ENCODE measurements around the gene MACROD2.

The MACROD2 gene

GRCh38 chr20:15656124-15656523 is 1660.8 kb downstream of the MACROD2 start:
- no peak for DNase-seq (ENCODE audit: low spot score)
- TF ChIP-seq, protein P1, sequence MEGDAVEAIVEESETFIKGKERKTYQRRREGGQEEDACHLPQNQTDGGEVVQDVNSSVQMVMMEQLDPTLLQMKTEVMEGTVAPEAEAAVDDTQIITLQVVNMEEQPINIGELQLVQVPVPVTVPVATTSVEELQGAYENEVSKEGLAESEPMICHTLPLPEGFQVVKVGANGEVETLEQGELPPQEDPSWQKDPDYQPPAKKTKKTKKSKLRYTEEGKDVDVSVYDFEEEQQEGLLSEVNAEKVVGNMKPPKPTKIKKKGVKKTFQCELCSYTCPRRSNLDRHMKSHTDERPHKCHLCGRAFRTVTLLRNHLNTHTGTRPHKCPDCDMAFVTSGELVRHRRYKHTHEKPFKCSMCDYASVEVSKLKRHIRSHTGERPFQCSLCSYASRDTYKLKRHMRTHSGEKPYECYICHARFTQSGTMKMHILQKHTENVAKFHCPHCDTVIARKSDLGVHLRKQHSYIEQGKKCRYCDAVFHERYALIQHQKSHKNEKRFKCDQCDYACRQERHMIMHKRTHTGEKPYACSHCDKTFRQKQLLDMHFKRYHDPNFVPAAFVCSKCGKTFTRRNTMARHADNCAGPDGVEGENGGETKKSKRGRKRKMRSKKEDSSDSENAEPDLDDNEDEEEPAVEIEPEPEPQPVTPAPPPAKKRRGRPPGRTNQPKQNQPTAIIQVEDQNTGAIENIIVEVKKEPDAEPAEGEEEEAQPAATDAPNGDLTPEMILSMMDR (IDR thresholded peaks at IDR 0.05; ENCODE audit: borderline replicate concordance, control extremely low read depth, extremely low read depth, insufficient read depth, missing control alignments): no peak
- in situ Hi-C loops (cut with MboI; ENCODE audit: low sequenced_read_pairs, unreplicated experiment): loop anchor here (25.0 kb wide), 2 partner anchors 394 to 1319 kb away; partner anchors contain the start of gene FLRT3

DNA sequence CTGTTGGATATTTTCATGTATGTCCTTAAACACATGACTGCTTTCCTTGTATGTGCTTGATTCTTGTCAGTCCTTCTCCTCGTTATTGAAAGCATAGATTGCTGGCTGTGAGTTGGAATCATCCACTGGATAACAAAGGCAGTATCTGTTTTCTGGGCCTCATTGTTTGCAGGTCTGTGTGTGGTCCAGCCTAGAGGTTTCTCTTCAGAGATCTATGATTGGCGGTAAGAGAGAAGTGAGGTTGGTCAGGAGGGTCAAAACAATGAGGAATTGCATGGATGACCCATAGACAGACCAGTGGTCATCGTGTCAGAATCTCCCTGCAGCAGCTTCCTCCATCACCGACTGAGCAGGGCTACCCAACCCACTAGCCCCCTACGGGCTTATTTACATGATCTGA is 1663.0 kb downstream of the MACROD2 start:
- DNase-seq (ENCODE audit: low spot score): no peak
- in situ Hi-C loops (cut with MboI; ENCODE audit: low sequenced_read_pairs, unreplicated experiment): loop anchor here (25.0 kb wide), 2 partner anchors 396 to 1321 kb away; partner anchors contain the start of gene FLRT3
- TF ChIP-seq, protein P1 (IDR thresholded peaks at IDR 0.05; ENCODE audit: borderline replicate concordance, control extremely low read depth, extremely low read depth, insufficient read depth, missing control alignments): no peak

DNA sequence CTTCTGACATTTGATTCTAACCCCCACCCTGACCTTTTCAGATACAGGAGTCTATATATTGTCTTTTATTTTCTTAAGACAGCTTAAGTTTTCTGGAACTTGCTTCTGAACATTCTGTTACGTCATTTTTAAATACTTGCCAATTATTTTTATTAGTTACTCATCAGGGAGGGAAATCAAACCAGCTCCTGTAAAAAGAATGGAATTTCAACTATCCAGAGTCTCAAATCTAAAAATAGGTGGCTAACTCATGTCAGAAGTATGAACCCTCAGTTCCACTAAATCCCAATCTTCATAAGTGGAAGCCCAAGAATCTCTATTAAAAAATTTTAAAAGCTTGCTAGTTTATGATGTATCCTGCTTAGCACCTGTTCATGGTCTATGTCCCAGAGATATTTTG is 1677.9 kb downstream of the MACROD2 start:
- TF ChIP-seq, protein P1 (IDR thresholded peaks at IDR 0.05; ENCODE audit: borderline replicate concordance, control extremely low read depth, extremely low read depth, insufficient read depth, missing control alignments): no peak
- in situ Hi-C loops (cut with MboI; ENCODE audit: low sequenced_read_pairs, unreplicated experiment): loop anchor here (25.0 kb wide), 2 partner anchors 411 to 1336 kb away; partner anchors contain the start of gene FLRT3

DNA sequence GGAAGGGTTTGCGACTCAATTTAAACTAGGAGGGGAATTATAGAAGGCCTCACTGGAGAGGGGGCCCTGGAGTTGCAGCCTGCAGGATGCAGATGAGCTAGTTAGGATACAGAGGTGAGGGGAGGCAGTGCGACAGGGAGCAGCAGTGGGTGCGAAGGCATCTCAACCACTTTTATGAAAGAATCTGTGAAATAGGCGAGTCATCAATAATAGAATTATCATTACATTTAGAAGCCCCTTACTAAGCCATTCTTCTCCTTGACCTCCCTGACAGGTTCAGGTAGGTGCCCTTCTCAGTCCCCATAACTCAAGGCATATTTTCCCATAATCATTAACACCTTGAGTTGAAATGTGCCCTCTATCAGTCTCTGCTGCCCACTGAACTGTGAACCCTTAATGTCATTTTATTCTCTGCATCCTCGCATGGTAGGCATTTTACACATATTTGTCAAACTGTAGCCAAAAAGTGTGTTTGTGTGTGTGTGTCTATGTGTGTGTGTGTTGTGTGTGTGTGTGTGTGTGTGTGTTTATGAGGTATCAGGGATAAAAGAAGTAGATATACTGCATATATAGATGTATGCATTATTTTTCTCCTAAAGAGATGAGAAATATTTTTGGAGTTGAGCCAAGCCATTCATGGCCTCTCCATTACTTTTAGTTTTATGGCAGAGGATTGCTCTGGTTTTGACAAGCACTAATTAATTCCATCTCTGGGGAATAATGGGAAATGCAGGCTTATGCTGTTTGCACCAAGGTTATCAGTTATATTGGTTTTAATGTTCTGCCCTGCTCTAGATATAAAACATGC is 1679.1 kb downstream of the MACROD2 start:
- no peak for DNase-seq (ENCODE audit: low spot score)
- TF ChIP-seq, protein P1 (IDR thresholded peaks at IDR 0.05; ENCODE audit: borderline replicate concordance, control extremely low read depth, extremely low read depth, insufficient read depth, missing control alignments): no peak
- in situ Hi-C loops (cut with MboI; ENCODE audit: low sequenced_read_pairs, unreplicated experiment): loop anchor here (25.0 kb wide), 2 partner anchors 412 to 1337 kb away; partner anchors contain the start of gene FLRT3

More for the DNA sequence above, 1677.9 kb downstream of the MACROD2 start:
- DNase-seq (ENCODE audit: low spot score): no peak

- TF ChIP-seq, protein P1 (IDR thresholded peaks at IDR 0.05; ENCODE audit: borderline replicate concordance, control extremely low read depth, extremely low read depth, insufficient read depth, missing control alignments): no peak
- in situ Hi-C loops (cut with MboI; ENCODE audit: low sequenced_read_pairs, unreplicated experiment): no loop called here
- no peak for DNase-seq (ENCODE audit: low spot score)
Observed at GRCh38 chr20:15675061-15675514, 1679.8 kb downstream of the MACROD2 start.

- in situ Hi-C loops (cut with MboI; ENCODE audit: low sequenced_read_pairs, unreplicated experiment): no loop called here
- no peak for DNase-seq (ENCODE audit: low spot score)
- TF ChIP-seq, protein P1 (IDR thresholded peaks at IDR 0.05; ENCODE audit: borderline replicate concordance, control extremely low read depth, extremely low read depth, insufficient read depth, missing control alignments): no peak
Observed at GRCh38 chr20:15675813-15676484, 1680.6 kb downstream of the MACROD2 start.

All from GM13976 (cell line).